OCI-LY7 (cell line): ENCODE measurements around the gene CHRNA3.

Source experiments
- EZH2phosphoT487 ChIP-seq: fragments of 200-600 bp; sonication (generic); IDR thresholded peaks from 2 replicates; pipeline ENCODE4 v1.6.1; 2018; ENCODE audit warnings: low read depth, borderline replicate concordance, mild to moderate bottlenecking, mixed run types, antibody characterized with exemption, low read length, moderate library complexity, mixed read lengths
- TF ChIP-seq, protein P1 (sequence below): fragments of 200-600 bp; sonication (generic); conservative IDR thresholded peaks from 2 replicates; pipeline ENCODE4 v1.5.1; 2014; ENCODE audit warnings: mild to moderate bottlenecking, antibody characterized with exemption, low read length, moderate library complexity, mixed read lengths

DNA sequence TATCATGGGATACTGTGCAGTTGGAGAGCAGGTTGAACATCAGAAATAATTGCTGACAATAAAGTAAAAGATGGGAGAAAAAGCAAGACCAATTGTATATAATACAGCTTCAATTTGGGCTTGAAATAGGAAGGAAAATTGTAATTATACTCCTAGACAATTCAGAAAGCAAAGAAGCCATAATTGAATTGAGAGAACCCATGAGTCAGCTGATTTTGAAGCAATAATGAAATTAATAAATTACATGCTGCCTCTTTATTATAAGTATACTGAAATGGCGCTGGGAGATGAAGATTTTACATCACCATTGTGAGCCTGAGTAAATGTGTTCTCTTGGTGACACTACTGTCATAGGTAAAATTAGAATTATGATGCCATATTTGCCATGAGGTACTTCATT lies 23.2 kb downstream of the CHRNA3 start:
- TF ChIP-seq, protein P1, sequence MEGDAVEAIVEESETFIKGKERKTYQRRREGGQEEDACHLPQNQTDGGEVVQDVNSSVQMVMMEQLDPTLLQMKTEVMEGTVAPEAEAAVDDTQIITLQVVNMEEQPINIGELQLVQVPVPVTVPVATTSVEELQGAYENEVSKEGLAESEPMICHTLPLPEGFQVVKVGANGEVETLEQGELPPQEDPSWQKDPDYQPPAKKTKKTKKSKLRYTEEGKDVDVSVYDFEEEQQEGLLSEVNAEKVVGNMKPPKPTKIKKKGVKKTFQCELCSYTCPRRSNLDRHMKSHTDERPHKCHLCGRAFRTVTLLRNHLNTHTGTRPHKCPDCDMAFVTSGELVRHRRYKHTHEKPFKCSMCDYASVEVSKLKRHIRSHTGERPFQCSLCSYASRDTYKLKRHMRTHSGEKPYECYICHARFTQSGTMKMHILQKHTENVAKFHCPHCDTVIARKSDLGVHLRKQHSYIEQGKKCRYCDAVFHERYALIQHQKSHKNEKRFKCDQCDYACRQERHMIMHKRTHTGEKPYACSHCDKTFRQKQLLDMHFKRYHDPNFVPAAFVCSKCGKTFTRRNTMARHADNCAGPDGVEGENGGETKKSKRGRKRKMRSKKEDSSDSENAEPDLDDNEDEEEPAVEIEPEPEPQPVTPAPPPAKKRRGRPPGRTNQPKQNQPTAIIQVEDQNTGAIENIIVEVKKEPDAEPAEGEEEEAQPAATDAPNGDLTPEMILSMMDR, result no peak
- no peak for TF ChIP-seq EZH2phosphoT487
